ENCODE measurements around the gene EYS. TPM values are rescaled to one million over a fixed set of nuclear protein-coding genes. Genes with fewer than 3 reads are reported as not detected.

EYS gene
- polyA plus RNA-seq, 1 of the 3 experiments (the other 2 are of a cell fraction), result 0.05 TPM

DNA sequence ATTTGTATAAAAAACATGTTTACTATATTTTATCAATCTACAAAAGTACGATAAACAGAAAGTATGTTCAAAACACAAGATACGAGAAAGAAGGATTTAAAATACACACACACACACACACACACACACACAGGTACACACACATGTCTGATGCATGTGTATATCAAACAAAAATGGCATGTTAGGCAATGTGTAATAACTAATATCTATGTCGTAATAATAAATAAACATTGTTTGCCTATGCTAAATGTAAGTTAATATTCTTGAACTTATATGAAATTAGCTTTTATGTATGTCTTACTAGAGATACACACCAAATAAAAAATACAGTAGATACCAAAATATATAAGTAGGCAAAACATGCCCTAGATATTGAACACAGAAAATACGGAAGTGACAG, 894.9 kb downstream of the EYS start:
- POLR2A ChIA-PET, result no interaction called here
- Histone ChIP-seq H4K20me1 (ENCODE audit: insufficient read depth) (no peaks in the 10 kb centered on the region), H2AFZ (ENCODE audit: low read depth) (no peak overlapping the region), H3K27ac (ENCODE audit: low read depth in 2 of 2, low read length in 1 of 2) (no peak overlapping the region), H3K9me2 (peaks cover 3% of the 10 kb centered on the region; the same call in 1 of the 2 replicates), H3K4me3 (ENCODE audit: low read depth in 2 of 2, low read length in 1 of 2) (no peak overlapping the region), H3K4me2 (no peak overlapping the region), H3K9ac (no peak overlapping the region), H3K9me3 (no peaks in the 10 kb centered on the region; the same call in 1 of the 2 replicates), H3K27me3 (ENCODE audit: insufficient read depth) (no peaks in the 10 kb centered on the region; the same call in 1 of the 2 replicates), H3K4me1 (ENCODE audit: control insufficient read depth in 1 of 2, insufficient read depth in 2 of 2, low read depth in 1 of 2, low read length in 1 of 2) (no peaks in the 10 kb centered on the region), H3K36me3 (replicated peaks in 1 of 2; ENCODE audit: control insufficient read depth in 1 of 2, insufficient read depth in 2 of 2, low read length in 1 of 2) (no peaks in the 10 kb centered on the region), H3K79me2 (ENCODE audit: insufficient read depth) (no peaks in the 10 kb centered on the region), H3F3A (replicated peaks; ENCODE audit: insufficient read depth) (no peaks in the 10 kb centered on the region)
- WGBS (ENCODE audit: low lambda C conversion rate), result 66% methylated on average over 4 of the region's 4 CpGs
- TF ChIP-seq FOSL2 (IDR thresholded peaks at IDR 0.05; ENCODE audit: borderline replicate concordance, low read depth) (no peak), TAF1 (IDR thresholded peaks at IDR 0.05; ENCODE audit: borderline replicate concordance, low read depth, low read length) (no peak), IRF3 (IDR thresholded peaks at IDR 0.05; ENCODE audit: low read depth, low read length) (no peak), MXI1 (IDR thresholded peaks at IDR 0.05; ENCODE audit: low read depth, low read length) (no peak), EP300 (IDR thresholded peaks at IDR 0.05; ENCODE audit: borderline replicate concordance in 1 of 2, low read depth in 1 of 2, low read length in 1 of 2) (no peak)
- TF ChIP-seq, protein P1, sequence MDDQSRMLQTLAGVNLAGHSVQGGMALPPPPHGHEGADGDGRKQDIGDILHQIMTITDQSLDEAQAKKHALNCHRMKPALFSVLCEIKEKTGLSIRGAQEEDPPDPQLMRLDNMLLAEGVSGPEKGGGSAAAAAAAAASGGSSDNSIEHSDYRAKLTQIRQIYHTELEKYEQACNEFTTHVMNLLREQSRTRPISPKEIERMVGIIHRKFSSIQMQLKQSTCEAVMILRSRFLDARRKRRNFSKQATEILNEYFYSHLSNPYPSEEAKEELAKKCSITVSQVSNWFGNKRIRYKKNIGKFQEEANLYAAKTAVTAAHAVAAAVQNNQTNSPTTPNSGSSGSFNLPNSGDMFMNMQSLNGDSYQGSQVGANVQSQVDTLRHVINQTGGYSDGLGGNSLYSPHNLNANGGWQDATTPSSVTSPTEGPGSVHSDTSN (IDR thresholded peaks at IDR 0.05), result no peak
- no peak for DNase-seq
- CTCF ChIA-PET, result interaction anchor here (1.0 kb wide), 1 partner anchor 17 kb away, joined by 3 read pairs; no protein-coding TSS in a partner anchor

DNA sequence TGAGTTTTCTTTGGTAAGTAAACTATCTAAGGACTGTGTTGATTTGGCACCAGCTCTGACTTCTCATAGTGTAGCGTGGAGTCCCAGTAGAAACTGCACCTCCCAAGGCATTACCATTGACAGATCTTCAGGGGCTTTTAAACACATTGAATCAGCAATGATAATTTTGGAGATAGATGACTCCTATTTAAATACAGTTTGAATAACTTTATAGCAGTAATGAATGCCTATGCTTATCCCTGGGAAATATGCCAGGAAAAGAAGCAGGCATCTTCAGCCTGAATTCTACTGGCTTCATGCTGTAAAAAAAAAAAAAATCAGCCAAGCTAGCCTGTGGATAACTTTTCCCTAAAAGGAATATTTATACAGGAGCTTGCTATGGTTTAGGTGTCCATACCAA, 895.9 kb downstream of the EYS start:
- H3K4me2 ChIP-seq, result no peak overlapping the region
- POLR2A ChIA-PET, result no interaction called here
- no peaks in the 10 kb centered on the region for H3K36me3 ChIP-seq (replicated peaks in 1 of 2; ENCODE audit: control insufficient read depth in 1 of 2, insufficient read depth in 2 of 2, low read length in 1 of 2)
- no peaks in the 10 kb centered on the region; the same call in 1 of the 2 replicates for H3K27me3 ChIP-seq (ENCODE audit: insufficient read depth)
- no peaks in the 10 kb centered on the region for H3K4me1 ChIP-seq (ENCODE audit: control insufficient read depth in 1 of 2, insufficient read depth in 2 of 2, low read depth in 1 of 2, low read length in 1 of 2)
- peaks cover 3% of the 10 kb centered on the region; the same call in 1 of the 2 replicates for H3K9me2 ChIP-seq
- 79% methylated on average over 1 of the region's 1 CpG for WGBS (ENCODE audit: low lambda C conversion rate)
- TF ChIP-seq EZH2phosphoT487 (IDR thresholded peaks at IDR 0.05; ENCODE audit: borderline replicate concordance, low read depth) (no peak), USF2 (IDR thresholded peaks at IDR 0.05; ENCODE audit: borderline replicate concordance, low read depth, low read length) (no peak), EP300 (IDR thresholded peaks at IDR 0.05; ENCODE audit: borderline replicate concordance in 1 of 2, low read depth in 1 of 2, low read length in 1 of 2) (no peak), POLR2AphosphoS5 (IDR thresholded peaks at IDR 0.05; ENCODE audit: low read depth, low read length) (no peak), GABPA (IDR thresholded peaks at IDR 0.05; ENCODE audit: low read depth) (no peak), JUND (IDR thresholded peaks at IDR 0.05) (no peak), CHD2 (IDR thresholded peaks at IDR 0.05; ENCODE audit: low read length, partially characterized antibody) (no peak), FOSL2 (IDR thresholded peaks at IDR 0.05; ENCODE audit: borderline replicate concordance, low read depth) (no peak), FOXJ3 (CRISPR knock-in tag; IDR thresholded peaks at IDR 0.05) (no peak)
- TF ChIP-seq, protein P2, sequence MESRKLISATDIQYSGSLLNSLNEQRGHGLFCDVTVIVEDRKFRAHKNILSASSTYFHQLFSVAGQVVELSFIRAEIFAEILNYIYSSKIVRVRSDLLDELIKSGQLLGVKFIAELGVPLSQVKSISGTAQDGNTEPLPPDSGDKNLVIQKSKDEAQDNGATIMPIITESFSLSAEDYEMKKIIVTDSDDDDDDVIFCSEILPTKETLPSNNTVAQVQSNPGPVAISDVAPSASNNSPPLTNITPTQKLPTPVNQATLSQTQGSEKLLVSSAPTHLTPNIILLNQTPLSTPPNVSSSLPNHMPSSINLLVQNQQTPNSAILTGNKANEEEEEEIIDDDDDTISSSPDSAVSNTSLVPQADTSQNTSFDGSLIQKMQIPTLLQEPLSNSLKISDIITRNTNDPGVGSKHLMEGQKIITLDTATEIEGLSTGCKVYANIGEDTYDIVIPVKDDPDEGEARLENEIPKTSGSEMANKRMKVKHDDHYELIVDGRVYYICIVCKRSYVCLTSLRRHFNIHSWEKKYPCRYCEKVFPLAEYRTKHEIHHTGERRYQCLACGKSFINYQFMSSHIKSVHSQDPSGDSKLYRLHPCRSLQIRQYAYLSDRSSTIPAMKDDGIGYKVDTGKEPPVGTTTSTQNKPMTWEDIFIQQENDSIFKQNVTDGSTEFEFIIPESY (IDR thresholded peaks at IDR 0.05; ENCODE audit: borderline replicate concordance, low read depth), result no peak
- CTCF ChIA-PET, result interaction anchor here (1.0 kb wide), 1 partner anchor 18 kb away, joined by 3 read pairs; no protein-coding TSS in a partner anchor
- no peaks in the 10 kb centered on the region for H3K79me2 ChIP-seq (ENCODE audit: insufficient read depth)
- no peaks in the 10 kb centered on the region for H4K20me1 ChIP-seq (ENCODE audit: insufficient read depth)
- H3K27ac ChIP-seq (ENCODE audit: low read depth in 2 of 2, low read length in 1 of 2), result no peak overlapping the region
- H3K9ac ChIP-seq, result no peak overlapping the region
- no peaks in the 10 kb centered on the region; the same call in 1 of the 2 replicates for H3K9me3 ChIP-seq
- no peak overlapping the region for H3K4me3 ChIP-seq (ENCODE audit: low read depth in 2 of 2, low read length in 1 of 2)
- no peak for DNase-seq
- H3F3A ChIP-seq (replicated peaks; ENCODE audit: insufficient read depth), result no peaks in the 10 kb centered on the region
- no peak overlapping the region for H2AFZ ChIP-seq (ENCODE audit: low read depth)

Data from SK-N-SH (cell line).